HEK293 (cell line): ENCODE measurements around the gene ZNF641.

Experiments used
- CTCF ChIA-PET: fragments of 350-600 bp; formaldehyde crosslinking; extraction: SDS; loops from one replicate; lab custom pipeline; 2021; ENCODE audit warnings: antibody characterized with exemption; lab: Yijun Ruan, JAX
- POLR2A ChIA-PET: fragments of 300-600 bp; formaldehyde crosslinking; extraction: SDS; loops from one replicate; lab custom pipeline; 2020; ENCODE audit warnings: antibody characterized with exemption, inconsistent platforms; lab: Yijun Ruan, JAX
- H3K27ac ChIP-seq: fragments of 200-500 bp; sonication (Bioruptor generic); 2 replicates; pipeline ENCODE4 v1.5.1; 2014; ENCODE audit warnings: low read depth, low read length, control low read depth, inconsistent platforms; ENCODE audit errors: extremely low read depth
- H3K36me3 ChIP-seq, 2 experiments: fragments of 200-500 bp in 1 of 2; sonication (Bioruptor generic) in 1 of 2; 1 replicate in 1 of 2; 2 replicates in 1 of 2; pipeline ENCODE4 v1.5.1; 2014 to 2017; ENCODE audit warnings: inconsistent platforms in 2 of 2, low read length in 2 of 2; ENCODE audit not compliant: control insufficient read depth in 2 of 2, insufficient read depth in 1 of 2
- H3K4me1 ChIP-seq: fragments of 200-500 bp; sonication (Bioruptor generic); 2 replicates; pipeline ENCODE4 v1.5.1; 2014; ENCODE audit warnings: mild to moderate bottlenecking, low read length, inconsistent platforms; ENCODE audit not compliant: control insufficient read depth, insufficient read depth
- H3K4me3 ChIP-seq: 2 replicates; pipeline ENCODE4 v1.5.1; 2011; ENCODE audit warnings: low read depth, mild to moderate bottlenecking, control low read depth, low read length, moderate library complexity
- H3K9me3 ChIP-seq: fragments of 200-500 bp; sonication (Bioruptor generic); 2 replicates; pipeline ENCODE4 v1.5.1; 2014; ENCODE audit warnings: low read depth, low read length, inconsistent platforms; ENCODE audit not compliant: control insufficient read depth, insufficient read depth
- KLF1 ChIP-seq: fragments of 450-650 bp; formaldehyde crosslinking; IDR thresholded peaks from 2 replicates; pipeline ENCODE4 v1.5.1; 2016; ENCODE audit warnings: missing biosample characterization, missing genetic modification characterization
- KLF16 ChIP-seq: fragments of 450-650 bp; formaldehyde crosslinking; IDR thresholded peaks from 2 replicates; pipeline ENCODE4 v1.5.1; 2017; ENCODE audit warnings: missing biosample characterization, missing genetic modification characterization
- KLF9 ChIP-seq: fragments of 450-650 bp; formaldehyde crosslinking; IDR thresholded peaks from 2 replicates; pipeline ENCODE4 v1.5.1; 2016; ENCODE audit warnings: missing biosample characterization, missing genetic modification characterization, low read depth
- PBX3 ChIP-seq: sonication (generic); formaldehyde crosslinking; IDR thresholded peaks from 2 replicates; pipeline ENCODE4 v1.8.1; 2022; ENCODE audit warnings: mild to moderate bottlenecking, moderate library complexity, missing genetic modification reagents
- PRDM1 ChIP-seq: fragments of 450-650 bp; formaldehyde crosslinking; IDR thresholded peaks from 2 replicates; pipeline ENCODE4; 2016; ENCODE audit warnings: missing biosample characterization, missing genetic modification characterization
- SCRT2 ChIP-seq: fragments of 450-650 bp; formaldehyde crosslinking; IDR thresholded peaks from 2 replicates; pipeline ENCODE4 v1.5.1; 2016; ENCODE audit warnings: missing biosample characterization, missing genetic modification characterization
- TRIM28 ChIP-seq: IDR thresholded peaks from 2 replicates; pipeline ENCODE4 v1.6.1; 2011; ENCODE audit warnings: low read length, control low read depth, borderline replicate concordance
- TSHZ1 ChIP-seq: fragments of 450-650 bp; formaldehyde crosslinking; IDR thresholded peaks from 2 replicates; pipeline ENCODE4 v1.5.1; 2016; ENCODE audit warnings: missing biosample characterization, missing genetic modification characterization, borderline replicate concordance
- ZFP3 ChIP-seq: fragments of 450-650 bp; formaldehyde crosslinking; IDR thresholded peaks from 2 replicates; pipeline ENCODE4 v1.5.1; 2016; ENCODE audit warnings: low read depth, missing biosample characterization, missing genetic modification characterization
- ZNF366 ChIP-seq: fragments of 450-650 bp; formaldehyde crosslinking; conservative IDR thresholded peaks from 2 replicates; pipeline ENCODE4 v1.5.1; 2016; ENCODE audit warnings: missing biosample characterization, missing genetic modification characterization
- ZNF433 ChIP-seq: fragments of 450-650 bp; formaldehyde crosslinking; IDR thresholded peaks from 2 replicates; pipeline ENCODE4 v1.5.1; 2016; ENCODE audit warnings: missing biosample characterization, missing genetic modification characterization, low read depth
- ZNF544 ChIP-seq: fragments of 450-650 bp; formaldehyde crosslinking; IDR thresholded peaks from 2 replicates; pipeline ENCODE4 v1.5.0; 2017; ENCODE audit warnings: missing biosample characterization, missing genetic modification characterization
- ZNF571 ChIP-seq: fragments of 450-650 bp; formaldehyde crosslinking; IDR thresholded peaks from 2 replicates; pipeline ENCODE4 v1.5.0; 2017; ENCODE audit warnings: missing biosample characterization, missing genetic modification characterization
- ZNF701 ChIP-seq: fragments of 450-650 bp; formaldehyde crosslinking; IDR thresholded peaks from 2 replicates; pipeline ENCODE4 v1.5.1; 2016; ENCODE audit warnings: missing biosample characterization, missing genetic modification characterization
- ZNF791 ChIP-seq: fragments of 450-650 bp; formaldehyde crosslinking; IDR thresholded peaks from 2 replicates; pipeline ENCODE4 v1.5.1; 2016; ENCODE audit warnings: missing biosample characterization, missing genetic modification characterization
- TF ChIP-seq, protein P1 (sequence below): fragments of 450-650 bp; formaldehyde crosslinking; IDR thresholded peaks from 2 replicates; pipeline ENCODE4 v1.5.1; 2016; ENCODE audit warnings: missing biosample characterization, missing genetic modification characterization
- TF ChIP-seq, protein P2 (sequence below): fragments of 450-650 bp; formaldehyde crosslinking; conservative IDR thresholded peaks from 2 replicates; pipeline ENCODE4 v1.5.1; 2016; ENCODE audit warnings: low read depth, missing biosample characterization, missing genetic modification characterization

Gene ZNF641

GRCh38 chr12:48329199-48329939 lies 21.4 kb downstream of the ZNF641 start (continued):
- TF ChIP-seq TSHZ1 (tag by site-specific recombination) (no peak), PRDM1 (tag by site-specific recombination) (no peak), KLF16 (tag by site-specific recombination) (no peak), ZNF791 (no peak), ZNF571 (tag by site-specific recombination) (no peak), KLF1 (no peak), ZFP3 (tag by site-specific recombination) (no peak), TRIM28 (no peak), ZNF366 (tag by site-specific recombination) (no peak), PBX3 (no peak)
- TF ChIP-seq, protein P1, sequence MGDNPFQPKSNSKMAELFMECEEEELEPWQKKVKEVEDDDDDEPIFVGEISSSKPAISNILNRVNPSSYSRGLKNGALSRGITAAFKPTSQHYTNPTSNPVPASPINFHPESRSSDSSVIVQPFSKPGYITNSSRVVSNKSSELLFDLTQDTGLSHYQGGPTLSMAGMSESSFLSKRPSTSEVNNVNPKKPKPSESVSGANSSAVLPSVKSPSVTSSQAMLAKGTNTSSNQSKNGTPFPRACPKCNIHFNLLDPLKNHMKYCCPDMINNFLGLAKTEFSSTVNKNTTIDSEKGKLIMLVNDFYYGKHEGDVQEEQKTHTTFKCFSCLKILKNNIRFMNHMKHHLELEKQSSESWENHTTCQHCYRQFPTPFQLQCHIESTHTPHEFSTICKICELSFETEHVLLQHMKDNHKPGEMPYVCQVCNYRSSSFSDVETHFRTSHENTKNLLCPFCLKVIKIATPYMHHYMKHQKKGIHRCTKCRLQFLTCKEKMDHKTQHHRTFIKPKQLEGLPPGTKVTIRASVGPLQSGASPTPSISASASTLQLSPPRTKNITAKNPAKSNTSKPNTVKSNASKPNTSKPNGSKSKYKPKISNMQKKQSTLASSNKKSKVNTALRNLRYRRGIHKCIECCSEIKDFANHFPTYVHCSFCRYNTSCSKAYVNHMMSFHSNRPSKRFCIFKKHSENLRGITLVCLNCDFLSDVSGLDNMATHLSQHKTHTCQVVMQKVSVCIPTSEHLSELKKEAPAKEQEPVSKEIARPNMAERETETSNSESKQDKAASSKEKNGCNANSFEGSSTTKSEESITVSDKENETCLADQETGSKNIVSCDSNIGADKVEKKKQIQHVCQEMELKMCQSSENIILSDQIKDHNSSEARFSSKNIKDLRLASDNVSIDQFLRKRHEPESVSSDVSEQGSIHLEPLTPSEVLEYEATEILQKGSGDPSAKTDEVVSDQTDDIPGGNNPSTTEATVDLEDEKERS (tag by site-specific recombination), result no peak
- TF ChIP-seq, protein P2, sequence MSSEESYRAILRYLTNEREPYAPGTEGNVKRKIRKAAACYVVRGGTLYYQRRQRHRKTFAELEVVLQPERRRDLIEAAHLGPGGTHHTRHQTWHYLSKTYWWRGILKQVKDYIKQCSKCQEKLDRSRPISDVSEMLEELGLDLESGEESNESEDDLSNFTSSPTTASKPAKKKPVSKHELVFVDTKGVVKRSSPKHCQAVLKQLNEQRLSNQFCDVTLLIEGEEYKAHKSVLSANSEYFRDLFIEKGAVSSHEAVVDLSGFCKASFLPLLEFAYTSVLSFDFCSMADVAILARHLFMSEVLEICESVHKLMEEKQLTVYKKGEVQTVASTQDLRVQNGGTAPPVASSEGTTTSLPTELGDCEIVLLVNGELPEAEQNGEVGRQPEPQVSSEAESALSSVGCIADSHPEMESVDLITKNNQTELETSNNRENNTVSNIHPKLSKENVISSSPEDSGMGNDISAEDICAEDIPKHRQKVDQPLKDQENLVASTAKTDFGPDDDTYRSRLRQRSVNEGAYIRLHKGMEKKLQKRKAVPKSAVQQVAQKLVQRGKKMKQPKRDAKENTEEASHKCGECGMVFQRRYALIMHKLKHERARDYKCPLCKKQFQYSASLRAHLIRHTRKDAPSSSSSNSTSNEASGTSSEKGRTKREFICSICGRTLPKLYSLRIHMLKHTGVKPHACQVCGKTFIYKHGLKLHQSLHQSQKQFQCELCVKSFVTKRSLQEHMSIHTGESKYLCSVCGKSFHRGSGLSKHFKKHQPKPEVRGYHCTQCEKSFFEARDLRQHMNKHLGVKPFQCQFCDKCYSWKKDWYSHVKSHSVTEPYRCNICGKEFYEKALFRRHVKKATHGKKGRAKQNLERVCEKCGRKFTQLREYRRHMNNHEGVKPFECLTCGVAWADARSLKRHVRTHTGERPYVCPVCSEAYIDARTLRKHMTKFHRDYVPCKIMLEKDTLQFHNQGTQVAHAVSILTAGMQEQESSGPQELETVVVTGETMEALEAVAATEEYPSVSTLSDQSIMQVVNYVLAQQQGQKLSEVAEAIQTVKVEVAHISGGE (tag by site-specific recombination), result no peak

GRCh38 chr12:48316491-48316890 lies 34.2 kb downstream of the ZNF641 start:
- Histone ChIP-seq H3K9me3 (no peaks in the 10 kb centered on the region), H3K4me3 (no peak overlapping the region), H3K36me3 (no peaks in the 10 kb centered on the region), H3K4me1 (no peaks in the 10 kb centered on the region), H3K27ac (no peak overlapping the region)
- ChIA-PET CTCF (no interaction called here), POLR2A (no interaction called here)
- TF ChIP-seq SCRT2, result no peak
- TF ChIP-seq ZNF701 (tag by site-specific recombination), result no peak
- no peak for TF ChIP-seq ZNF544 (tag by site-specific recombination)
- no peak for TF ChIP-seq KLF9 (tag by site-specific recombination)
- TF ChIP-seq PBX3, result no peak
- TF ChIP-seq ZNF433 (tag by site-specific recombination), result no peak
